CD4-positive, alpha-beta T cell treated with Interleukin-15 for 1 hour (primary cell): Measurements from ENCODE around the gene GLIS2.
"Not testable (repeated sequence)": the region's sequence is repeated elsewhere in the genome, so short reads cannot be mapped to it uniquely, and the experiment has no call there.

Experiments used
- DNase-seq: peaks from one replicate; pipeline ENCODE4 v3.0.0-alpha.2; 2020

GLIS2 gene

DNA sequence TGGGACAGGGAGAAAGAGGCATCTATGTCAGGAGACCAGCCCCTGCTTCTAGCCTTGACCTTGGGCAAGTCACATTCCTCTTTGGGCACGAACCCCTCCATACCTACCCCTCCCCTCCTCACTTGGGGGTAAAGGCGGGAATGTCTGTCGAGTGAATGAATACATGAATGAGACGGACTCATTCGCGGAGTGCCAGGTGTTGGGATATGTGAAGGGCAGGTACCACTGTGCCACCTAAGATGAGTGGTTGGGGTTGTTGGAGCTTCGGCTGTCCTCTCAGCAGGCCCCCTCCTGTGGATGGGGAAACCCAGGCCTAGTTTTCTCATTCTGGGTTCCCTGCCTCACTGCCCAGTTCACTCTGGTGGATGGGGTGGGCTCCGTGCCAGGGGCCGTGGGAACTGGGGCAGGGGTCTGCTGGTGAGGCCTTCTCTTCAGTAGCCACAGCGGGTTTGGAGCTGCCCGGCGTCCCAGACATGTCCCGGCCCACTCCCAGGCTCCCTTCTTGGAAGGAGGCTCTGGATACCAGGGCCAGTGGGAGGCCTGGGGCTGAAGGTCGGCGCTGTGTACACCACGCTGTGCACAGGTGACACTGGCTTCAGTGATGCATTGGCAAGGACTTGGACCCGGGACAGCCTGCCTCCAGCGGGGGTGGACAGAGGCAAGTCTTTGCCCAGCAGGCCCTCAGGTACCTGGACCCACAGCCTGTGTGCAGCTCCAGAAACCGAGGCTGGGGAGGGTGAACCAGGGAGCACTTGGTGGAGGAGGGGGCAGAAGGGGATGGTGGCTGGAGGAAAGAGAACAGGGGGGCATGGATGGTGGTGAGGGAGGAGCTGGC lies 5.6 kb downstream of the GLIS2 start:
- no peak for DNase-seq

- no peak for DNase-seq
Measured at GRCh38 chr16:4322121-4323052, 6.5 kb downstream of the GLIS2 start.

DNA sequence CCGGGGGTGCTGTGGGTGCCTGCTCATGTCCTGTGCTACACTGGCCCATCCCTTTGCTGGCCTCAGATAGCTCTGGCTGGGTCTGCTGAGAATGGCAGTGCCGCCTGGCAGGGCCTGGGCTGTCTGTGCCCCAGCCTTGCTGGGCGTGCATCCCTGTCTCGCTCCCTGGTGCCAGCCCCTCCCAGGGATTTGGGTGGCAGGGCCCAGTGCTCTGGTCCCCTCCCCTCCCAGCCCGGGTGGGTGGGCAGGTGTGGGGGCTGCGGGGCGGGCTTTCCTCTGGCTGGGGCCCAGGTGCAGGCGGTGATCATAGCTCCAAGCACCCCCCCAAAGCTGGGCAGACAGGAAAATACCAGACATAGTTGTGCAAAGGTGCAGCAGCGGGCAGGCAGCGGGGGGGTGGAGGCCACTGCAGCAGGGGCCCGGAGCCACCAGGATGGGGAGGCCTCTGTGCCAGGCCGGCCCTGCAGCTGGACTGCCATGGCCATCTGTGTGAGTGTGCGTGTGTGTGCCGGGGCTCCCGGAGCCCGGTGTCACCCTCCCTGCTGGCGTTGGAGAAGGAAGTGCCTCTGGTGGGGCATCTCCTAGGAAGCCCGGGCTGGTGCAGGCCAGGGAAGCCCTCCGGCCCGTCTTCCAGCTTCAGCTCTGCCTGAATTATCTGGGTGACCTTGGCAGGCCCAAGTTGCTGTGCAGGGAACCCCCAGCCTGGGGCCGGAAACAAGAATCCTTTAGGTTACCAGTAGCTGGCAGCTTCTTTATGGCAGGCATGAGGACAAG lies 7.4 kb downstream of the GLIS2 start:
- no peak for DNase-seq

- DNase-seq, result no peak
Measured at GRCh38 chr16:4323845-4324488, 8.1 kb downstream of the GLIS2 start.

GRCh38 chr16:4324492-4325252 lies 8.8 kb downstream of the GLIS2 start:
- no peak for DNase-seq

DNA sequence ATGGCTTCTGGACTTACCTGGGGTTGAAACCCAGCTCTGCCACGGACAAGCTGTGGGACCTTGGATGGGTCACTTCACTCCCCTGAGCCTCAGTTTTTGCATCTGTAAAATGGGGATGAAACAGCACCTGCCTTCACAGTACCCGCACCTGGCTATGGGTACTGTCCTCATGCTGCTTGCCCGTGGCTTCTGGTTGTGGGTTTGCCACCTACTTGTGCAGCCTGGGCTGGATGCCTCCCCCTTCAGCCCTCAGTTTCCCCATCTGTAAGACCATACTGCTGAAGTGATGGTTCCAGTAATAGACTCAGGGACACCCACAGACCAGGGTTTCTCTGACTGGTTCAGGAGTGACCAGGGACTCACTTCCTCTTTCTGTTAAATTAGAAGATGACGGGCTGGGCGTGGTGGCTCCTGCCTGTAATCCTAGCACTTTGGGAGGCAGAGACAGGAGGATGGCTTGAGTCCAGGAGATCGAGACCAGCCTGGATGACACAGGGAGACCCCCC lies 9.4 kb downstream of the GLIS2 start:
- peak; percentile 40 for DNase-seq

DNA sequence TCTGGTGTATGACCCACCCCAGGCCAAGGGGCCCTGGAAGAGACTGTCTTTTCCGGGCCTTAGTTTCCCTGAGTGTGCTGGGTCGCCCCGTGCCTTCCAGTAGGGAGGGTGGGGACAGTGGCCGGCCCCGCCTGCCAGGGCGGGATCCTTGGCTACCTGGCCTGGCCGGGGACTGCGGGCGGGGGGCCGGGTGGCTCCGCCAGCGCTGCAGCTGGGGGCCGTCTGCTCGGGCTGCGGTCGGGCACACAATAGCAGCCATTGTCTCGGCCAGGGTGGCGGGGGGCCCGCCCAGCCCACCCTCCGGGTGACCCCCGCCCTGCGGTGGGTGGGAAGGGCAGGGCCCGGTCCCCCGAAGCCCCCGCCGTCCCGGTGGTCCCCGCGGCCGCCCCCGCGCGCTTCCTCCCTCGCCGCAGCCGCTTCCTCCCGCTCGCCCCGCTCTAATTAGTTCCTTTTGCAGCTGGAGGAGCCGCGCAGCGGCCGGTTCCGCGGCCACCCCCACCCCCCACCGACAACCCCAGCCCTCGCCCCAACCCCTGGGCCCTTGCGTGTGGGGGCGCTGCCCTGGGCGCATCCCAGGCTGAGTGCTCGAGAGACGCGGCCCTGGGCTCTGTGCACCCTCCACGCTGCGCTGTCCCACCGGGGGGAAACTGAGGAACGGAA lies 11.6 kb downstream of the GLIS2 start:
- DNase-seq, result no peak

DNA sequence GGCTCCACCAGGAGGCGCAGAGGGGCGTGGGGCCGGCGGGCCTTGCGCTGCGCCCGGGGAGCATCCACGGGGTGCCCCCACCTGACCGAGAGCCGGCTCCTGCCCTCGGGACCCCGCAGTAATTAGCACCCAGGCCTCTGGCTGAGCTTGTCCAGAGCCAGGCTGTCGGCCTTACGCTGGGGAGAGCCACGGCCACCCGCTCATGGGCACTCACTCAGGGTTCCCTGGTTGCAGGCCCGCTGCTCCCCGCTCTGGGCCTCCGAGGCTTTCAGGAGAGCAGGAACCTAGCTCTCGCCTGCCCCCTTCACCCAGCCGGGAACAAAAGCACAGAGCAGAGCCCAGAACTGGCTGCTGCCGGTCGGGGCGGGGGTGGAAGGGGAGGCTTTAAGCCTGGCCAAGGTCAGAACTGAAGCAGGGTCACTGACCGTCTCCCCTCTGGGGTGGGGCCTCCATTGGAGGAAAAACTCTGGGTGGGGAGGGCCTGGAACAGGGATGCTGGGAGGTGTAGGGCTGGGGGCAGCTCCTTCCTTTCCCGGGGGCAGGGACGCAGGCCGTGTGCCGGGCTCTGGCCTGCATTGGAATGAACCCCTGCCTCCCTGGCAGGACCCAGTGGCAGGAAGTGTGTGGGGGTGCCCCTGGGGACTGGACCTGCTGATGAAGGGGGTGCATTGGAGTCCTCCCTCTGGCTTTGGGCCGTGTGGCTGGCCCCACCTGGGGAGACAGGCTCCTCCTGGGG lies 12.3 kb downstream of the GLIS2 start:
- peak; percentile 70 for DNase-seq

DNA sequence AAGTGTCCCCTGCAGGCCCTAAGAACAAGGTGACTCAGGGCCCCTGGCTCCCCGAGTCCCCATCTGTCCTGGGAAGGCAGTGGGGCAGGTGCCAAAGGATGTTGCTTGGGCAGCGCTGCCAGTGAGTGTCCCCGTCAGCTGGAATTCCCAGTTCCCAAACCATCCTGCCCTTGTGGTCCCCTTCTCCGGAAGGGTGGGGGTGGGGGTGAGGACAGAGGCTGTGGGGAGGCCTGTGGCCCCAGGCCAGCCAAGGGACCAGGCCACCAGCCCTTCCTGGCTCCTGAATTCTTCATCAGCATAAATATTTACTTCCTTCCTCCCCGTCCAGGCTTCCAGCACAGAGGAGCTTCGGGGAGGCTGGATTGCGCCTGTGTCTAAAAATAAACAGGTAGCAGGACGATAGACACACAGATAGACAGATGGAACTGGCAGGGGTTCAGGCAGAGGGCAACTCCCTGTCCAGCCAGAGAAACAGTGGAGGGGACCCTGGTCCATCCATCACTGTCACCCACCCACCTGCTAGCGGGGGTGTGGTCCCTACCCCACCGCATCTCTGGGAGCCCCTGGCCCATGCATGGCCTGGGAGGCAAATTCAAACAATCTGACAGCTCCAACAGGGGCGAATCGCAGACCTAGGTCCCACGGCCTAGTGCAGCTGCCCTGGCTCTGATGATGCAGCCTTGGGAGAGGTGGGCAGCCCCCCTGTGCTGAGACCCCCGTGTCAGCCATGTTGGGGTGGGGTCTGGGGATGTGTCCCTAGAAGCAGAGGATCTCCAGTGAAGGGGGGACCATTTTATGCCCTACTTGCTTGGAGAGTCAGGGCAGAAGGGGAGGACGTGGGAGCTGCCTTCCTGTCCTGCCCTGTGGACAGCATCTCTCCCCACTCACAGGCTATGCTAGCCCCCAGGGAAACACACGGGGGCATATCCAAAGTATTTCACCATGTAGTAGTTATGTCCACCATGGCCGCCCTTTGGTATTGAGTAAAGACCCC lies 13.2 kb downstream of the GLIS2 start:
- DNase-seq, result no peak

- peak; percentile 65 for DNase-seq
Measured at GRCh38 chr16:4330277-4330874, 14.5 kb downstream of the GLIS2 start.

- DNase-seq, result no peak
Measured at GRCh38 chr16:4332083-4332482, 16.2 kb downstream of the GLIS2 start.

DNA sequence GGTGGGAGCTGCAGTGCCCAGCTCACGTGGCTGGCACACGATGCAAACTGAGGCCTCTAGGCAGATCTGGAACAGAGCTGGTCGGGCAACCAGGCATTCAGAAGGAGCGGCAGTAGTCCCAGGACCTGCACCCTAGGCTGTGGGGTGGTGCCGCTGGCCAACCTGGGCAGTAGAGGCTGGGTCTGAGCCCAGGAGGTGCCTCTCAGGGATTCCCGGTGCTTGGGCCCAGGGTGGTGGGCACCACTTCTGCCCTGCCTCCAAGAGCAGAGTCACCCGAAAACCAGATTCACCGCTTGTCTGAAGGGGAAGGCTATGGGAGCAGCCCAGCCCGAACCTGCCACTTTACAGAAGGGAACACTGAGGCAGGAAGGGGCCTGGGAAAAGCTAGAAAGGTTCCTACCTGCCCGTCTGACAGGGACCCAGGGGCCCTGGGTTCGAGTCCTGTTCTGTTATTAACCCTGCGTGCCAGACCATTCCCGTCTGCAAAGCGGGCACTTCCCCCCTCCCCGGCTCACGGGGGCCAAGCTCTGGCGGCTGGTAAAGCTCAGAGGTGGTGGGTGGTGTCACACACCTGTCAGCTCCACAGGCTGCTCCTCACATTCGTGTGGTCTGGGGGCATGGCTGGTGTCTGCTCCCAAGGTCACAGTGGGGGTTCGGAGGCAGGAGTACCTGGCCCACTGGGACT lies 16.9 kb downstream of the GLIS2 start:
- no peak for DNase-seq

- DNase-seq, result no peak
Measured at GRCh38 chr16:4333308-4333638, 17.4 kb downstream of the GLIS2 start.

- DNase-seq, result not testable (repeated sequence)
Measured at GRCh38 chr16:4333714-4334113, 17.8 kb downstream of the GLIS2 start.

DNA sequence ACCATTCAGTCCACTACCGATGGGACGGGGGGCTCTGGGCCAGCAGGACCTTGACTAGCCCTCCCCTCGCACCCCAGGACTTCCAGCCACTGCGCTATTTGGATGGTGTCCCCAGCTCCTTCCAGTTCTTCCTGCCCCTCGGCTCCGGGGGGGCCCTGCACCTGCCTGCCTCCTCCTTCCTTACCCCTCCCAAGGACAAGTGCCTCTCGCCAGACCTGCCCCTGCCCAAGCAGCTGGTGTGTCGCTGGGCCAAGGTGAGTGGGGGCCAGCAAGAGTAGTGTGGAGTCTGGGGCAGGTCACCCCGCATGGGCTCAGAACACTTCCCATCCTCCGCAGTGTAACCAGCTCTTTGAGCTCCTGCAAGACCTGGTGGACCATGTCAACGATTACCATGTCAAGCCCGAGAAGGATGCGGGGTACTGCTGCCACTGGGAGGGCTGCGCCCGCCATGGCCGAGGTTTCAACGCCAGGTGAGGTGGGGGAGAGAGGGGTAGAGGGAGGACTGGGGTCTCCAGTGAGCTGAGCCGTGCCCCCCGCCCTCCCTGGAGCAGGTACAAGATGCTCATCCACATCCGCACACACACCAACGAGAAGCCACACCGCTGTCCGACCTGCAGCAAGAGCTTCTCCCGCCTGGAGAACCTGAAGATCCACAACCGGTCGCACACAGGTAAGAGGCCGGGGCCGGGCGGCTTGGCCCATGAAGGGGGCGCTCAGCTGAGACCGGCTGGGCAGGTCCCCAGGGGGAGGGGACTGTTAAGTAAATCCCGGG lies 19.0 kb downstream of the GLIS2 start:
- no peak for DNase-seq

- no peak for DNase-seq
Measured at GRCh38 chr16:4336701-4337539, 21.1 kb downstream of the GLIS2 start.
